ENCODE measurements around the gene SLC17A1. TPM values are rescaled to one million over a fixed set of nuclear protein-coding genes. Genes with fewer than 3 reads are reported as not detected.

Gene SLC17A1
- total and polyA plus RNA-seq, 5 experiments from 2014 or later, result not detected

DNA sequence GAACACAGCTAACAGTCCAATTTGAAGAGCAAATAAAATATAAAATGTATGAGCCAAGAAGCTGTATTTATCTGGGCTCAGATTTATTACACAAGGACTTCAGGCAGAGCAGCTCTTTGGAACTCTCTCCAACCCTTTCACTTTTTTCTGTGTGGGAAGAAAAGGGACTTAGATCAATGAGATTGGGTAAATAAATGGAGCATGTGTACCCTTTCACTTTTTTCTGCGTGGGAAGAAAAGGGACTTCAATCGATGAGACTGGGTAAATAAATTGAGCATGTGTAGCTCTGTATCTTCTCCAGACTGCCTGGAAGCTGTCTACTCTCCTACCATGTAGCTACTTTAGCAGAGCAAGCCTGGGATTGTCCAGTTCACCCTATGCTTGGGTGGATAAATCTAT is 31.5 kb upstream of the SLC17A1 start:
- H3K4me3 Mint-ChIP-seq, result no peak overlapping the region
- POLR2A ChIA-PET, result no interaction called here

DNA sequence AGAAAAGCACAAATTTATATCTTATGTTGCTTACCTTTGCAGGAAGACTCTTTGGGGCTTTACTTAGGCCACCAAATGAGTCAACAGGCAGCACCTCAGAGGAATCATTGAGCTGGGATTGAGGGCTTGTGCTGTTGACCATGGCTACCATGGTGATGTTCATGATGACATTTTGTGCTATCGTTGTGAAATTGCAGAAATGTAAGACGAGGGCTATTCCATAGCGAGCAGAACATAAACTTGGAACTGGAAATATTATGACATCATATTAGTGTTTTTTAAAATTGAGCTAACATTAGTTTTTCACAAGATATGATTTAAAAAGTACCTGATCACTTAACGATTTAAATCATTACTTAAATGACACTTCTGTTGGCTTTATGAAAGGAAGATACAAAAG is 30.3 kb upstream of the SLC17A1 start:
- DNase-seq, result no peak
- Mint-ChIP-seq H3K27me3 (peaks cover 2 to 26% (median 6%) of the 10 kb centered on the region in 5 donors), H3K4me1 (peaks cover 18 to 26% (median 19%) of the 10 kb centered on the region in 4 donors), H3K9me3 (peaks cover 0 to 17% (median 0%) of the 10 kb centered on the region in 9 donors), H3K36me3 (peaks cover 0 to 9% (median 2%) of the 10 kb centered on the region in 3 donors), H3K27ac (peak overlapping the region in 2 of 10 donors; percentile 24 to 67), H3K4me3 (no peak overlapping the region)
- POLR2A ChIA-PET, result no interaction called here
- ATAC-seq, result no peak

More for the DNA sequence above, 31.5 kb upstream of the SLC17A1 start:
- Mint-ChIP-seq H3K27me3 (peaks cover 0 to 18% (median 3%) of the 10 kb centered on the region in 5 donors), H3K36me3 (peaks cover 0 to 9% (median 2%) of the 10 kb centered on the region in 3 donors), H3K27ac (peak overlapping the region in 2 of 10 donors; percentile 68 to 83), H3K4me1 (peaks cover 13 to 26% (median 20%) of the 10 kb centered on the region in 4 donors), H3K9me3 (peaks cover 0 to 17% (median 0%) of the 10 kb centered on the region in 9 donors)
- DNase-seq, result no peak
- ATAC-seq, result no peak

DNA sequence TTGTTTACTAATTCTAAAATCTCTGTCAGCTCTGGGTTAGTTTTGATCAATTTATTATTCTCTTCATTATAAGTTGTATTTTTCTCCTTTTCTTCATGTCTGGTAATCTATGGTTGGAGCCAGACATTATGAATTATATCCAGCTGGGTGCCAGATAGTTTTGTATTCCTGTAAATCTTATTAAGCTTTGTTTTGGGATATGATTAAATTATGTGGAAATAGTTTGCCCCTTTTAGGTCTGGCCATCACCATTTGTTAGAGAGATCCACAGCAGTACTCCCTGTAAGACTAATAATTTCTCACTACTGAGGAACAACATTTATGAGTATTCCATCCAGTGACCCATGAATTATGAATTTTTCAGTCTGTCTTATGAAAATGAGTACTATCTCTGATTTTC is 20.9 kb upstream of the SLC17A1 start:
- POLR2A ChIA-PET, result no interaction called here
- ATAC-seq, result no peak
- Mint-ChIP-seq H3K4me1 (peaks cover 4 to 6% (median 4%) of the 10 kb centered on the region in 4 donors), H3K4me3 (no peak overlapping the region), H3K36me3 (no peaks in the 10 kb centered on the region), H3K27ac (no peak overlapping the region), H3K27me3 (peaks cover 1 to 7% (median 2%) of the 10 kb centered on the region in 5 donors), H3K9me3 (no peaks in the 10 kb centered on the region)
- DNase-seq, result no peak

DNA sequence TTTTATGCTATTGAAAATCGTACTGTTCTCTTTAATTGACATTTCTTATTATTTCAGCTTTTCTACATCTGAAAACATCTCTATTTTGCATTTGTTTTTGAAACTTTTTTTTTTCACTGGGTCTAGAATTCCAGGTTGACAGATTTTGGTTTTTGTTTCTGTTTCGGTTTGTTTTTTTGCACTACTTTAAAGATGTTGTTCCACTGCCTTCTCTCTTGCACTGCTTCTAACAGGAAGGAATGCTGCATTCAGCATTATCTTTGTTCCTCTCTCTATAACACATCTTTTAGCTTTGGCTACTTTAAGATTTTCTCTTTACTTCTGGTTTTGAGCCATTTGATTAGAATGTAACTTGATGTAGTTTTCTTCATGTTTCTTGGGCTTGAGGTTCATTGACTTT is 20.1 kb upstream of the SLC17A1 start:
- ATAC-seq, result no peak
- no peak for DNase-seq
- Mint-ChIP-seq H3K36me3 (no peaks in the 10 kb centered on the region), H3K4me3 (no peak overlapping the region), H3K27me3 (peaks cover 0 to 6% (median 4%) of the 10 kb centered on the region in 5 donors), H3K27ac (peak overlapping the region in 1 of 10 donors; percentile 12), H3K4me1 (peaks cover 3 to 6% (median 4%) of the 10 kb centered on the region in 4 donors), H3K9me3 (peaks cover 0 to 3% (median 0%) of the 10 kb centered on the region in 9 donors)
- POLR2A ChIA-PET, result no interaction called here

DNA sequence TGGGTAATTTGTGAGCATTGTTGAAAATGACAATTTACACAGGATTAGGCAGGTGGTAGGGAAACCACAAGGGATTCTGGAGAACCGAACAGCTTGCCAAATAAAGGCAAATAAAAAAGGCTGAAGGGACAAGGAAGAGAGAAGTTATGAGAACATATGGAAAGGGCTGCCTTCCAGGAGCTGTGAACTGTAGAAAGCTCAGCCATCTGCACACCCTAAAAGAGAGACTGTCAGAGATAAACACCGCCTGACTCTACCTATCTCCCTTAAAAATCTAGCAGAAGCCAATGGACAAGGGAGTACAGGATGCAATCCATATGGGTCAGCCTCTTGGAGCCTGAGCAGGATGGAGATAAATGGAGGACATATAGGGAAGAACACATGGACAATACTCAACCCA is 12.7 kb upstream of the SLC17A1 start:
- peaks cover 0 to 3% (median 0%) of the 10 kb centered on the region in 9 donors for H3K9me3 Mint-ChIP-seq
- ATAC-seq (no peak), DNase-seq (no peak)
- no peaks in the 10 kb centered on the region for H3K4me1 Mint-ChIP-seq
- H3K27me3 Mint-ChIP-seq, result peaks cover 9 to 13% (median 11%) of the 10 kb centered on the region in 5 donors
- no peak overlapping the region for H3K4me3 Mint-ChIP-seq
- H3K27ac Mint-ChIP-seq, result no peak overlapping the region
- POLR2A ChIA-PET, result no interaction called here
- no peaks in the 10 kb centered on the region for H3K36me3 Mint-ChIP-seq

DNA sequence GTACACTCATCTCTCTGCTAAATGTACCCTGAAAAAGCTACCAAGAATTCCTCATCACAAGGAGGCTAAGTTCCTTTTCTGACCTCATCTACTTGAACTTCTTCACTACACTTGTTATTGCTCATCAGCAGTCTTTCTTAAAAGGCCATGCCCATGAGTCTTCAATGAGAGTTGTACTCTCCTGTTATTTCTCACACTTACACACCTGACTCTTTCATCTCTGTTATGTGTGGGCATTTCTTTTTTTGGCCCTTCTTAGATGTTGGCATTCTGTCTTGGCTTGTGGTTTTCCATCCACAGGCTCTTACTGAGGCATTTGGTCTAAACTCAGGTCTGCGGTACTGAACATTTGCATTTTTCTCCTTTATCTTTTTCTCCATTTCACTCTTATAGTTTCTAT is 10.7 kb upstream of the SLC17A1 start:
- Mint-ChIP-seq H3K4me1 (no peaks in the 10 kb centered on the region), H3K27me3 (peaks cover 8 to 13% (median 11%) of the 10 kb centered on the region in 5 donors), H3K27ac (no peak overlapping the region), H3K36me3 (no peaks in the 10 kb centered on the region), H3K9me3 (peaks cover 0 to 3% (median 0%) of the 10 kb centered on the region in 9 donors), H3K4me3 (no peak overlapping the region)
- DNase-seq, result no peak
- POLR2A ChIA-PET, result no interaction called here
- no peak for ATAC-seq

DNA sequence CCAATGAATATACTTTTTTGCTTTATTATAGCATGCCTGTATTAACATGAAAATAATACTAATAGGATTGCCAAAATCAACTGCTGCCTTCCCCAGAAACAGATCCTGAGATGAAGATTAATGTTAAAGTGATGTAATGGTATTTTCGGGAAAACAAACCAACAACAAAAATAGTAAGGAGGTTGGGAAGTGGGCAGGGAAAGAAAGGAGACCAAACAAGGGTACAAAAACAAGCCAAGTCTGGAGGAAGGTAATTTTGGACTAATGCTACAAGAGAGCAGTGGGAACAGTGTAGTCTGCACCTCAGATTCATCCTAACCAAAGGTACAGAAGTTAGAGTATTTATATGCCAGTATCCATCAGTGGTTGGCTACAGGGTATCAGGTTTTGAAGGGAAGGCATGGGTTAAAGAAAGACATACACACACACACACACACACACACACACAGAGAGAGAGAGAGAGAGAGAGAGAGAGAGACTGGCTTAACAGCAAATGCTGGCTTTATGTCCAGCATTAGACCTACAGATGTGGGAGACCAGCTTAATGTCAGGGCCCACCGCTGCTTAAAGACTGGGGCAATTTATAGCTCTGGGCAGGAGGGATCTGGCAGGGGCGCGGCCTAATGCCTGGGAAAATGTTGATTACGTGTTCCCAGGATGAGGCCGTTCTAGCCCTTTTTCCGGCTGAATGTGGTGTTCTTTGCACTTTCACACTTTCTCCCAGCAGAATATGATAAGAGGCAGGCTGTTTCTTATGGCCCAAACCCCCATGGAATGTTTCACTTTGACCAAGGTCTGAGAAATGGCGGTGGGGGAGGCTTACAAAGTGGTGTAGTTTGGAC is 3.8 kb upstream of the SLC17A1 start:
- Mint-ChIP-seq H3K4me3 (no peak overlapping the region), H3K27me3 (peaks cover 7 to 32% (median 12%) of the 10 kb centered on the region in 5 donors), H3K27ac (no peak overlapping the region), H3K9me3 (no peaks in the 10 kb centered on the region), H3K36me3 (no peaks in the 10 kb centered on the region), H3K4me1 (no peaks in the 10 kb centered on the region)
- DNase-seq, result no peak
- POLR2A ChIA-PET, result no interaction called here
- no peak for ATAC-seq

DNA sequence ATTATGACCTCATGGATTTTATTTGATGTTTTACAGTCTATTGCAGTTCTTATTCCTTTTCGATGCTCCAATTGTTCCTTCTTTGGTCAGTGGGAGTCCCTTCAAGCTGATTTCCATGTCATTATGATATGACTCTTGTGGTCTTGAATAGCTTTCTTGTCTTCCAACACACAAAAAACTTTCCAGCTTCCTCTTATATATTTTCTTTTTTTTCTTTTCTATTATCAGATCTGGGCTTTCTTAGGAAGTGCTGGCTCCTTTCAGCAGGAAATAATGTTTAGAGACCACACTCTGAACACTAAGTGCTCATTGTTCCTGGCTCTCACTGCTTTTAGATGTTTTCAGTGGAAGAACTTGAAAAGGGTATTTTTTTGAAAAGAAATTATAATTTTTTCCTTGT is 3.1 kb upstream of the SLC17A1 start:
- no peak overlapping the region for H3K27ac Mint-ChIP-seq
- no peaks in the 10 kb centered on the region for H3K36me3 Mint-ChIP-seq
- DNase-seq, result no peak
- no peaks in the 10 kb centered on the region for H3K9me3 Mint-ChIP-seq
- no peak for ATAC-seq
- peaks cover 6 to 31% (median 10%) of the 10 kb centered on the region in 5 donors for H3K27me3 Mint-ChIP-seq
- H3K4me1 Mint-ChIP-seq, result no peaks in the 10 kb centered on the region
- POLR2A ChIA-PET, result no interaction called here
- H3K4me3 Mint-ChIP-seq, result no peak overlapping the region

DNA sequence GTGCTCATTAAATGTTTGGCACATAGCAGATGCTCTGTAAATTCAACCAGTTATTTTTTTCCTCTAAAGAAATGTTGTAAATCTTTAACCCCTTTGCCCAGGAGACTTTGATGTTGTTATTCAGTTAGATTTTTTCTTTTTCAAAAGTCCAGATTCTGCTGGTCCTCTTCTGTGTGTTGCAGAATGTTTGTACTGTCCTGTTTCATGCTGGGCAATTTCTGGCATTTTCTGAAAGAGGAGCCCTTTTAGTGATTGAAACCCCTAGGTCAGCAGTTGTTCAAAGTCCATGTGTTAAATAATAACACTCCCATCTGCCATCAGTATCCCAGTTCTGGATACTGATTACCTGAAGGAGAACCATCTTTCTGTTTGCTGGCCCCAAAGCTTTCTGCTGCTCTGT is 1.3 kb upstream of the SLC17A1 start:
- H3K27me3 Mint-ChIP-seq, result peaks cover 7 to 27% (median 10%) of the 10 kb centered on the region in 5 donors
- POLR2A ChIA-PET, result no interaction called here
- DNase-seq (no peak), ATAC-seq (no peak)
- H3K4me1 Mint-ChIP-seq, result no peaks in the 10 kb centered on the region
- H3K4me3 Mint-ChIP-seq, result no peak overlapping the region
- no peaks in the 10 kb centered on the region for H3K36me3 Mint-ChIP-seq
- H3K9me3 Mint-ChIP-seq, result no peaks in the 10 kb centered on the region
- no peak overlapping the region for H3K27ac Mint-ChIP-seq

DNA sequence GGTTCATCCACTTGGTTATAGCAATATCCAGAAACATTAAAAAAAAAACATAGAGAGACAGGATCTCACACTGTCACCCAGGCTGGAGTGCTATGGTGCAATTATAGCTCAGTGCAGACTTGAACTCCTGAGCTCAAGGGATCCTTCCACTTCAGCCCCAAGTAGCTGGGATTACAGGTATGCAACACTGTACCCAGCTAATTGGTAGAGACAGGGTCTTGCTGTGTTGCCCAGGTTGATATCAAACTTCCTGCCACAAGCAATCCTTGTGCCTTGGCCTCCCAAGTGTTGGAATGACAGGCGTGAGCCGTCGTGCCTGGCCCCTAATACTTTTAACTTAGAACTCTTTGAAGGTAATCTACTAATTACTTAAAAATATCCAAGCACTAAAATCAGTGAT is 818 bp upstream of the SLC17A1 start:
- no peaks in the 10 kb centered on the region for H3K9me3 Mint-ChIP-seq
- H3K4me3 Mint-ChIP-seq, result no peak overlapping the region
- H3K27ac Mint-ChIP-seq, result no peak overlapping the region
- H3K4me1 Mint-ChIP-seq, result no peaks in the 10 kb centered on the region
- DNase-seq, result no peak
- H3K27me3 Mint-ChIP-seq, result peaks cover 9 to 27% (median 12%) of the 10 kb centered on the region in 5 donors
- H3K36me3 Mint-ChIP-seq, result no peaks in the 10 kb centered on the region
- no peak for ATAC-seq
- POLR2A ChIA-PET, result no interaction called here

DNA sequence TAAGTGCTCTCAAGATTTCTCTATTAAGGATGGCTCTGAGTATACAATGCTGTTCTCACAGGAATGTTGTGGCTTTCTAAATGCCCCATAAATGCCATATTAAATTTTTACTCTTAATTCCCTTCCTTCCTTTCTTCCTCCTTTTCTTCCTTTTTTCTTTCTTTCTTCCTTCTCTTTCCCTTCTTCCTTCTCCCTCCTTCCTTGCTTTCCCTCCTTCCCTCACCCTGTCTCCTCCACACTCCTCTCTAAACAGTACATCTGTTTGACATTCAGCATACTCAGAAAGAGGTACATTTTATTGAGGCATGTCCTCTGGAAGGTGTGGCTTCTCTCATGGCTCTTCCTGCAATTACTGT is 433 bp upstream of the SLC17A1 start:
- ATAC-seq, result no peak
- Mint-ChIP-seq H3K36me3 (no peaks in the 10 kb centered on the region), H3K27me3 (peaks cover 12 to 27% (median 15%) of the 10 kb centered on the region in 5 donors), H3K4me3 (no peak overlapping the region), H3K4me1 (no peaks in the 10 kb centered on the region), H3K9me3 (no peaks in the 10 kb centered on the region), H3K27ac (no peak overlapping the region)
- DNase-seq, result no peak
- POLR2A ChIA-PET, result no interaction called here

DNA sequence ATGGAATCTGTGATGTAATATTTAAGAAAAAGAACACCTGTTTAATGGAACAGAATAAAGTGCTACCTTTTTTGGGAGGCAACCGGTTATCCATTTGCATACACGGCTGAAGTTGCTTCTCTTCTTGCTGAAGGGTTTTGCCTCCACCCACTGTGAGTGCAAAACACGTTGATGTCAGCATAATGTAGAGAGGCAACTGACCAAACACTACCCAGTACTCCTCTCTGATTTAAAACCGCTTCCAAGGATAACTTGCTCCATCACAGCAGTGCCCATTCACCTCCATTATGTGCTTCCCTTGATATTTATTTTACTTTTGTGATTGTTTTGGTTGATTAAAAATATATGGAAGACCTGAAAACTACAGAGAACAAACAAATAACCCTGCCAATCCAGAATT is 1.4 kb downstream of the SLC17A1 start:
- POLR2A ChIA-PET, result no interaction called here
- H3K27me3 Mint-ChIP-seq, result peaks cover 15 to 38% (median 23%) of the 10 kb centered on the region in 5 donors

DNA sequence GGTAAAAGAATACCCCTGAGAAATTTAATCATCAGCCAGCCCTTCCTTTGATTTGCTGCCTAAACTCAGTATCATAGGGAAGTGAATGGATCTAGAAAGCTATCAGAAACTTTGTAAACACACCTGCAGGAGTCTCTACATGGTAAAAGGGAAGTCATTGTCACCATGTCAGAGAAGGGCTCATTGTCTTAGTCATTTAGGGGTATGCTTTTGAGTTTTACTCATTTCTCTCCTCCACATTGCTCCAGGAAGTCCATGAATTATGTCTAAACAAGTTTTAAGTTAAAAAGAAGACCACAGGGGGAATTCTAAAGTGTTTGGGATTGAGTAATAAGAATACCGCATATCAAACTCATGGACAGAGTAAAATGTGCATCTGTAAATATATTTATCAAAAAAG is 2.5 kb downstream of the SLC17A1 start:
- Mint-ChIP-seq H3K4me3 (no peak overlapping the region), H3K27ac (no peak overlapping the region), H3K27me3 (peaks cover 16 to 42% (median 28%) of the 10 kb centered on the region in 5 donors), H3K36me3 (peaks cover 0 to 10% (median 3%) of the 10 kb centered on the region in 3 donors), H3K4me1 (no peaks in the 10 kb centered on the region), H3K9me3 (peaks cover 3 to 21% (median 12%) of the 10 kb centered on the region in 9 donors)
- POLR2A ChIA-PET, result no interaction called here
- no peak for DNase-seq
- ATAC-seq, result no peak

More for the DNA sequence above, 1.4 kb downstream of the SLC17A1 start:
- no peak for DNase-seq
- H3K4me3 Mint-ChIP-seq, result no peak overlapping the region
- H3K36me3 Mint-ChIP-seq, result peaks cover 0 to 9% (median 2%) of the 10 kb centered on the region in 3 donors
- no peak for ATAC-seq
- peaks cover 2 to 11% (median 8%) of the 10 kb centered on the region in 9 donors for H3K9me3 Mint-ChIP-seq
- H3K27ac Mint-ChIP-seq, result no peak overlapping the region
- no peaks in the 10 kb centered on the region for H3K4me1 Mint-ChIP-seq
